Activated CD4-positive, alpha-beta T cell treated with anti-CD3 and anti-CD28 coated beads, Interleukin-2, amount 50 U/mL, for 16 hours (primary cell): ENCODE data around the gene SLC6A6.

Experiments used
- DNase-seq: peaks from one replicate; pipeline ENCODE4 v3.0.0-alpha.2; 2020

The SLC6A6 gene

DNA sequence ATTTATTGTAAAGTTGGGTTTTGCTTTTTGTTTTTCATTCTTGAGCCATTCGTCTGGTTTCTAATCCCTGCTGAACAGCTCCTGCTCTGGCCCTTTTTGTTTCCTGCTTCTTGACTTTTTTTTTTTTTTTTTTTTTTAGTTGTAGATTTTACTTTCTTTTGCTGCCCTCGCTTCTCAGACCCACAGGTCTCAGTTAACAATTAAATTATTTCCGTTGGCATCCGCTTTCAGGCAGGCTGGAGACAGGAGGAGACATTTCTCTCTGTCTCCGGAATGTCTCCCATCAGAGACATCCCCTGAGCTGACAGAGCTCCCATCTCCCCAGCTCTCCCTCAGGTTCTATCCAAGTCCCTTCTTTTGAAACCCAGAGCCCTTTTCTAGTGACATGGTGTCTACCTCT lies 68.6 kb downstream of the SLC6A6 start:
- DNase-seq: no peak

DNA sequence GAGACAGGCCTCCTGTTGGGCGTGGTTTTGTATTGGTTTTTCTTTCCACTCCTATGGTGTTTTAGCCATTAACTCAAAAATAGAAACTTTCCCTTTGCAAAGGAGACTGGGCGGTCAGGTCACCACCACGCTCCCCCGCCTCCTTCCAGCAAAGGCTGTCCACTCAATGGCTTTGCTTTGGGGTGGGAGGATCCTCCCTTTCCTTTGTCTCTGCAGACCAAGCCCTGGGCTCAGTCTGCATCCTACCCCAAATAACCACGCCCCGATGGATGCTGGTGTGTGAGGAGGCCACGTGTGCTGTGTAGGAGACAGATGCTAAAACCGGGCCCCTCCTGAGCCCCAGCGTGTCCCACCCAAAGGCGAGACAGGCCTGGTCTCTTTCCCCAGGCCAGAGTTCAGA lies 69.3 kb downstream of the SLC6A6 start:
- no peak for DNase-seq

DNA sequence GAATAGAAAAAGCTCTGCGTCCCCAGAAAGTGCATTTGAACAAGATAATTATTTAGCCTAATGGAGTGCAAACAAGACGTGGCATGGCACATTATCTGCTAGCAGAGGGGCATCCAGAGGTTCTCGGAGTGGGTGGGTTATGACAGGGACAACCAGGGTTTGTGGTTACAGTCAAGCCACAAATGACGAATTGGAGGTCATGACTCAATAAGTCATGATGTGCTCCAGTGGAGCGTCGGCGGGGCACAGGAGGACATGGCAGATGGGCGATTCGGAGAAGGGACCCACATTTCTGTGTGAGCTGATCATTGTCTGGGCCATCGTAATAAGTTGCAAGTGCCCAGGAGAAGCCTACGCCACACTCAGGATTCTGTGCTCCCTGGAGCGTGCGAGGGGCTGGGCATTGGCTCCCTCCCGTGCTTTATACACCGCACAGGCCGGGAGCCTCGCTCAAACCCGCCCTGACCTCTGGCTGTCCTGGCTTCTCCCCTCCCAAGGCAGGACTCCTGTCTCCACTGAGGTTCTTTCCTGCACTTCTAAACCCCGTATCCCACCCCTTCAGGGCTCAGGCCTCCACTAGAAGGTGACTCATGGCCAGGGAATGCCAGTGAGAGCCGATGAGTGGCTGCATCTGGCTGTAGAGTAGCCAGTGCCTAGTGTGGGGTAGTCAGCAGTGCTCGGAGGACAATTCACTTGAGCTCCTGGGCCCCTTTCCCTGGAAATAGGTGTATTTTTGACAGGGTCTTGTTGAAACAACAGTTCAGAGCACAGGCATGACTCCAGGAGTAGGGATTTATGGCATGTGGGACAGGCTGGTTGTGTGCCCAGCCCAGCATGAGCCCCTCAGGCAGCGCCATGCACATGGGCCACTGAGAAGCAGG lies 70.3 kb downstream of the SLC6A6 start:
- peak; percentile 37 for DNase-seq

DNA sequence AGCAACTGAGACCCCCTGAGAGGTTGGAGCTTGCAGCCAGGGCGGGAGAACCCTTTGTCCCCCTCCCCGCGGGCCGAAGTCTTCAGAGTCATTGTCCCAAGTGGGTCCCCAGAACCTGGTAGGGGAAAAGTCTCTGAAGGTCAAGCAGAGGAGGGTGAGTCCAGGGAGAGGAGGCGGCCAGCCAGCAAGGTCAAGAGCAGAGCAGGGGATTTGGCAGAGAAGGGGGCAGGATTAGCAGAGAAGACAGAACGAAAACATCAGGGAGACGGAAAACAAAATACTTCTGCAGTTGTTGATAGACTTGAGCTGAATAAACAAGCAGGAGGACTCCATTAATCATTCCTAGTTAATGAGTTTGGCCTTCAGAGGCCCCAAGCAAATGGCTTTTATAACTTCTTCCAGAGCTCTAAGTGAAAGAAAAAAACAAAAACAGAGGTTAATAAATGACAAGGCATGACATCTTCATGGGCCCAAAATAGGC lies 71.0 kb downstream of the SLC6A6 start:
- no peak for DNase-seq

DNA sequence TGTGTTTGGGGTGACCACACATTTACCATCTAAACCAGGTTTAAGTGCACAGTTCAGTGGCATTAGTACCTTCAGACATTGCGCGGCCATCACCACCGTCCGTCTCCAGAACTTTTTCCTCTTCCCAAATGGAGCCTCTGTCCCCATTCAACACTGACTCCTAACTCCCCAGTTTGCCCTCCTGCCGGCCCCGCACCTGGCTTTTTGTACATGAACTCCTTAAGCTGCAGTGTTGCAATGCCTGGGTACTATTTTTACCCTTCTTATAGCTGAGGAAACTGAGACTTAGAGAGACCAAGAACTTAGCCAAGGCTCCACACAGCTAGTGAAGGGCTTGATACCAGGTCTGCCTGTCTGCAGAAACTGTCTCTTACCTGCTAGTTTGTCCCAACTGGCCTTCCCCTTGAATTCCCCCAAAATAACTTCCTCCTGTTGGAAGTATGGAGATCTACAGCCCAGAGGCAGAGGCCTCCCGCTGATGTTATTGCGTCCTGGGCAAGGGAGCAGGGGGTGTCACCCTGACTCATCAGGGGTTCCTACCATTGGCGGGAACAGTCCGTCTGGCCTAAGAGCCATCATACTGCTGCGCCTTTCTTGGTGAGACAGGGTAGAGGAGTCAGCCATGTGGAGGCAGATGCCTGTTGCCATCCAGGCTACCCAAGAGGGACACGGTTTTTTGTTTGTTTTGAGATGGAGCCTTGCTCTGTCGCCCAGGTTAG lies 72.1 kb downstream of the SLC6A6 start:
- no peak for DNase-seq

DNA sequence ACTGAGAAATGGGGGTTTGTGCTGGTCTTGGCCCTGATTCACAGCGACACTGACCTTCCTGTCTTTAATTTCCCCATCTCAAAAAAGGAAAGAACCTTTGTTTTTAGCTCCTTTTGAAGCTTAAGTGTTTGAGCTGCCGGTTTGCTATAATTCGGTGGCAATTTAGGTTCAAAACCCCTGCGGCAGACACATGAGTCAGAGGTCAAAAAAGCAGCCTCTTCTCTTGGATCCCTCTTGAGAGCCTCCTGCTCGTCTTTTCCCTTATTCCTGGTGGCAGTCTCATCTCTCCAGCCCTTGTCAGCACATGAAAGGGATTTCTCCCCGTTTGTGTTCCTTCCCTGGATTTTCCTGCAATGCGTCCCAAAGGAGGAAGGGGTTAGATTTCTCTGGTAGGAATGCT lies 73.2 kb downstream of the SLC6A6 start:
- no peak for DNase-seq

DNA sequence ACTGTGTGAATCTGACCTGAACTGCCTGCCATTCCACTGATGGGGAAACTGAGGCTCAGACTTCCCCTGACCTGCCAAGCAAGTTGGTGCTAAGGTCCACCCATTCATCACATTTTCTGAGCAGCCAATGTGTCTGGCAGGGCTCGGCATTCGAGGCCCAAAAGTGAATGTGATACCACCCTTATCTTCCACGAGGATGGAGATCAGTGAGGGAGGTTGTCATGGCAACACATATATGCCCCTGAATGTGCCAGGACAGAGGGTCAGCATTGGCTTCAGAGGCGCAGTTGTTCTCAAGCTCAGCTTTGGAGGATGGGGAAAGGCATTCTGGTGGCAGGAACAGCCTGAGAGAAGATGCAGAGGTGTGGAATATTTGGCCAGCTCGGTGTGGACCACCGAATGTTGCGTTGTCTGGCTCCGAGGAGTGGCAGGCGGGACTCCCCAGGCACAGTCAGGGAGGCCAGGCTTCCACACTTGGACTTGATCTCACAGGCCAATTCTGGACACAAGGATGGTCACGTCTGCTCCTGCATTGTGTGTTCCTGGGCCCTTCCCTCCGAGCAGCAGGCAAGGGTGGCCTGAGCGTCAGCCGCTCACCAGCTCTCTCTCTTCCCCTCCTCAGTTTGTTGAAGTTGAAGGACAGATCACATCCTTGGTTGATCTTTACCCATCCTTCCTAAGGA lies 74.3 kb downstream of the SLC6A6 start:
- DNase-seq: no peak

DNA sequence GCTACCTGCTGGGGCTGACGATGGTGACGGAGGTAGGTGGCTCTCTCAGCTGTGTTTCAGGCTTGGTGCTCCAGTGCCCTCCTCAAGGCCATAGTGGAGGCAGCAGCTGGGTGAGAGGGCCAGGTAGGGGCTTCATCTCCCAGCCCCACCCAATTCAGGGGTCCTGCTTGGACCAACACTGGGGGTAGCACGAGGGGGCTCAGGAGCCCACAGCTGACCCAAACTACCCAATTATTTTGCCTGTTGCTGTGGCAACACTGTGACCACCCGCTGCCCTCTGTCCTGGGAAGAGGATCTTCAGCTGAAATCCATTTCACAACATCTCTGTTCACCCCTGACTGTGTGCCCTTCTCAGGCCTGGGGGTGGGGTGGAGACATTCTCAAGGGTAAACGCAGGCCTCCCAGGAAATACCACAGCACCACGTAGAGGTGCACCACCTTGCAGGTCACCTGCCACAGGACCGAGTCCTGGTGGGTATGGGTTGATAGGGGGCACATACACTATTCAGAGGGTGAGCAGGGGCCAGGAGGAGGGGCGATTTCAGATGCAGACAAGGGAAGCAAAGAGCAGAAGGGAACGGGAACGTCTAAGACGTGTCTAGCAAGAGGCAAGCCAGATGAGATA lies 75.0 kb downstream of the SLC6A6 start:
- DNase-seq: no peak

DNA sequence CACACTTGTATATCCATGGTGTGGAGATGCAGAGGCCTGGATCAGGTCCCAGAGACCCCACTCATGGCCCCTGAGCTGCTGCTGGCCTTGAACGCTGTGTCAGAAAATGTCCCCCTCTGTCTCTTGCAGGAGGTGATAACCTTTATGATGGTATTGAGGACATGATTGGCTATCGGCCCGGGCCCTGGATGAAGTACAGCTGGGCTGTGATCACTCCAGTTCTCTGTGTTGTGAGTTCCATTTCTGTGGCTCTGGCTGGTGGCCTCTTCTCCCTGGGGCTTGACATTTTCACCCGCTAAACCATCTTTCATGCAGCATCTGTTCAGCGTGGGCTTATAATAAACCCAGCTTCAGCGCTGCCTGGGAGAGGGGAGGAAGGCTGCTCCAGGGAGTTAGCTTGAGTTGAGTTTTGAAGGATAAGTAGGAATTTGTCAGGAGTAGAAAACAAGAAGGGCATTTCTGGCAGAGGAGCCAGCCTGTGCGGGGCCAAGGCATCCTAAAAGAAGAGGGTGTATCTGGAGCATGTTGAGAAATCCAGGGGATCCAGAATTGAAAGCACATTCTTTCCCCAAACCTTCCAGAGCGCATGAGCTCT lies 76.6 kb downstream of the SLC6A6 start:
- DNase-seq: no peak

DNA sequence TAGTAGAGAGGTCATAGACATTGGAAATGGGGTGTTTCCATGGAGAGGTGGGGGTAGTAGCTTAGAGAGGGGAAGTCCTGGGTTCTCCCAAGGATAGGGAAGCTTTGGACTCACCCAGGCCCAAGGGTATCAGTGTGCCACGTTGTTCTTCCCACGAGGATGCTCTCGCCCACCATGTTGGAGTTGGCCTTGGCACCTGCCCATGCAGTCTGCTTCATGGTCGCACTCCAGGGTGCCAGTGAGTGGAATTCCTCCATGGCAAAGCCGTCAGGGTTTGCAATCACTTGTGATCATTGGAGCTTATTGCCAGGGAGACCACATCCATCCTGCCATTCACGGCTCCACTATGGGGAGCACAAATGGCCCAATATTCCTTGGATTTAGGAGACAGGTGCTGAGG lies 77.2 kb downstream of the SLC6A6 start:
- DNase-seq: no peak

DNA sequence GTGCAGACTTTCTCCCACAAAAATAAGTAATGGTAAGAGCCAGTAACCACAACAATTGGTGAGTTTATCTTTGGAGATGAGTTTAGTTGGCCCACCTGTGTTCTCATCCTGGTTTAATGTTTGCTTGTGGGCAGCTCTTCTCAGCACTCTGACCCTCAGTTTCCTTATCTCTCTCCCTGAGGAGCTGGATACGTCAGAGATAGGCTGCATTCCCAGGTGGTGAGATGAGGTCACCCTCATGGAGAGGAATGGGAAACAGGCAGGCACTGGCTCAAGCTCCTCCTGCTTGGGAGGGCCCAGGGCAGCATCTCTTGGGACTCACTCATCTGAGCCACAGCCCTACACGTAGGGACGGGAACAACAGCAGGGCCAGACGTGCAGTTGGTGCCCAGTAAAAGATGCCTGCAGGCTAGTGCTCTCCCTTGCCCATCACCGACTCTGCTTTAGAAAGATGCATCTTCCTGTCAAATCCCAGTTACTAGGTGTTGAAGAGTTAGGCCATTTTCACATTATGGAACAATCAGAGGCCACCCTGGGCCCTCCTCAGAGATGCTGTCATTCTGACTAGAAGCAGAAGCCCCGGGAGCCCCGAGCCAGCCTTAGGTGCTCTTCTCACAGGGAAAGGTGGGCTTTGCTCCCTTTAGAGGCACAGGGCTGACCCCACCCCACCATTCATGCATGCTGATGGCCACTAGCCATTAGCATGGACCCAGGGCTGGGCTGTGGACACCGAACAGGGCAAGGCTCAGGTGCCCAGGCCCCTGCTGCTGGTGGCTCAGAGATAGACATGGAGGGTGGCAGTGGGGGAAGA lies 78.0 kb downstream of the SLC6A6 start:
- no peak for DNase-seq

DNA sequence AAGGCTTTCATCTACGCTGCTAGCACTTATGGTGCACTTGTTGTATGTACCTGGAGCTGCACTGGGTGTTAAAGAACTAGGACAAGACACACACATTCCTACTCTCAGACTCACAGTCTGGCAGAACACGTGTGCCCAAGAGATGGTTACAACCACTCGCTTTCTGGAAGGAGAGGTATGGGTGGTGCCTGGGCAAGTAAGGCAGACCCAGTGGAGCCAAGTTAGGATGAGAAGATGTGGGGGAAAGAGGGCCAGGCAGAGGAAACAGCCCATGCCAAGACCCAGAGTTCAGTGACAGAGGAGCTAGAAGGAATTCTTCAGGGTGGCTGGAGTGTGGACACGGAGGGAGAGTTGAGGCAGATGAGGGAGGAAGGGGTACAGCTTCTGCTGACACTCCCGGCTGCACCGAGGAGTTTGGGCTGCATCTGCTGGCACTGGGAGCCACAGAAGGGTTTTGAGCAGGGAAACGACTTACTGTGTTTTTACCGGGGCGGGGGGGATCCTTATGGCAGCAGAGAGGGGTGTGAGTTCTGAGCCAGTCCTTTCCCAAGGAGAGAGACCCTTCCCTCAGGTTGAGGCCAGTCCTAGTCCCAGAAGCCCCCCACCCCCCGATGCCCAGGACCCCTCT lies 78.7 kb downstream of the SLC6A6 start:
- DNase-seq: no peak

DNA sequence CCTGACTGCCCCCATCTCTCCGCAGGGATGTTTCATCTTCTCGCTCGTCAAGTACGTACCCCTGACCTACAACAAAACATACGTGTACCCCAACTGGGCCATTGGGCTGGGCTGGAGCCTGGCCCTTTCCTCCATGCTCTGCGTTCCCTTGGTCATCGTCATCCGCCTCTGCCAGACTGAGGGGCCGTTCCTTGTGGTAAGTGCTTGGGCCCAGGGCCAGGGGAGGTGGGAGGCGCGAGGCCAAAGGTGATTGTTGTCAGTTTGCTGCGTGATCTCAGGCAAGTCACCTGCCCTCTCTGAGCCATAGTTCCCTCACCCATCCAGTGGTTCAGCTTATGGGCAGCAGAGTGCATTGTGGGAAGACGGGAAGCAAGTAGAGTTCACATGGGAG lies 79.2 kb downstream of the SLC6A6 start:
- DNase-seq: no peak

DNA sequence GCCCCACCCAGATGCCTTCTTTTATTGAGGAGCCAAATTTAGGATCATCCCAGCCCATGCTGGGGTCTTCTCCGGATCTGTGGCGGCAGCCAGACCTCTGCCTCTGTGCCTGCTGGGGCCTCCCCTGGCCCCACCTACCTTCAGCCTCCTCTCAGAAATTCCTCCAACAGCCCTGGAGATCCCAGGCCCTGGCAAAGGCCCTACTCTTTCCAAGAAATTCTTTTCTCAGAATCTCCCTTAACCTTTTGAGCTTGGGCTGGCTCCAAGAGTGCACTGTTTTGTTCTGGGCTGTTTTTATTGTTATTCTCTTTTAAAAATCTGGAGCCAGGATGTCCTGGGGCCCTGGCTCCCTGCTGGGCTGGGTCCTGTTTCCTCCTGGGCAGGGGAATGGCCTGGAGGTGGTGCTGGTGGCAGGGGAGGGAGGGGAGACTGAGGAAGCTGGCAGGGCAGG lies 79.9 kb downstream of the SLC6A6 start:
- DNase-seq: no peak

DNA sequence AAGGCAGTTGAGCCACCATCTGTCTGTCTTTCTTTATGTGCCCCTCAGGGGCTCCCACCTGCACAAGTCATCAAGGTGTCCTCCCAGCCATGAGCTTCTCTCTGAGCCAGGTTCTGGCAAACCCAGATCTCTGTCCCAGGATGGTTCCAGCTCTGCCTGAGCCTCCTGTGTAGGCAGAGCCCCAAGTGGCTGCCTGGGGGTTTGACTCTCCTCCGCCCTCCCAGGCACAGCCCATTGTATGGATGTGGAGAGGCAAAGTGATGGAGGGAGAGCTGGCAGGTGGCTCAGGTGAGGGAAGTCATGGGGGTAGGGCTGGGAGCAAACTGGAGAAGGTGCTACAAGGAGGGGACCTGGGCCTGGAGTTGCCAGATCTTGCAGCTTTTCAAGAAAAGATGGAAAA lies 80.9 kb downstream of the SLC6A6 start:
- DNase-seq: no peak

DNA sequence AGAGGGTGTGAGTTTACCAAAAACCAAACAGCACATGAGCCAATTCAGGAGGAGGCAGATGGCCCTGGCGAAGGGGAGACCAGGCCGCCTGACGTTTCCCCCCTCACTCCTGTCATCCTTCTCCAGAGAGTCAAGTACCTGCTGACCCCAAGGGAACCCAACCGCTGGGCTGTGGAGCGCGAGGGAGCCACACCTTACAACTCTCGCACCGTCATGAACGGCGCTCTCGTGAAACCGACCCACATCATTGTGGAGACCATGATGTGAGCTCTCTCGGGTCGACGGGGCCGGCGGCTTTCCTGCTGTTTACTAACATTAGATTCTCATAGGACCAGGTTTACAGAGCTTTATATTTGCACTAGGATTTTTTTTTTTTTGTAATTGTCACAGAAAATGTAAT lies 82.3 kb downstream of the SLC6A6 start:
- no peak for DNase-seq

DNA sequence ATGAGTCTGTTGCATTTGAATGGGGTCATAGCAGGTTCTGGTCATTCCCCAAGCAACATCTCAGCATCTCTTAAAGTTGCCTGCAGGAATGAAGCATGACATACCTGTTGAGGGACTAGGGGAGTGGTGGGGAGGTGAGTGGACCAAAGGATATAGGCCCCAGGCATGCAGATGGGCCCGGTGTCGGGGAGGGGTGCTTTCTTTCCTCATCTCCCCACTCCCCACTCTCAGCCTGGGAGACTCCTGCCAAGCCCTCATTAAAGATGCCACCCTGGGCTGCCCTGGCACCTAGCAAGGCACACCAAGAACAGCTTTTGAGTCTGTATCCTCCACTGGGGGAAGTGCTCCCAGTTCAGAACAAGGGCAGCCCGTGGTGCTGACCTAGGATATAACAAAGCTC lies 83.6 kb downstream of the SLC6A6 start:
- no peak for DNase-seq

DNA sequence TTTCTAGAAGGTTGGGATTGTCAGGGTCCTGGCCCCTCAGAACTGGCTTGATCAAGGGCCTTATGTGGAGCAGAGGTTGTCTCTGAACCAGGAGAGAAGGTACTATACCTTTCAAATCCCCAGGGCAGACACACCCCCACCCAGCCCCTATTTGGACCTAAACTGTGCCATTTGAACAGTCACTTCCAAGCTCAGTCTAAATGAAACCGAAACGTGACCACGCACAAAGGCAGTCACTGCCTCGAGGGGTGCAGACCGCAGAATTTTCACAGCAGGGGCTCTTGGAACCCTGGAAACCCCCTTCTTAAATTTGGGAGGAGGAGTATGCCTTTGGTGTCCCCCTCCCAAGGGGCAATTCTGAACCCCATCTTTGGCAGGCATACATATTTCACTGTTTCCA lies 84.1 kb downstream of the SLC6A6 start:
- DNase-seq: peak; percentile 6

DNA sequence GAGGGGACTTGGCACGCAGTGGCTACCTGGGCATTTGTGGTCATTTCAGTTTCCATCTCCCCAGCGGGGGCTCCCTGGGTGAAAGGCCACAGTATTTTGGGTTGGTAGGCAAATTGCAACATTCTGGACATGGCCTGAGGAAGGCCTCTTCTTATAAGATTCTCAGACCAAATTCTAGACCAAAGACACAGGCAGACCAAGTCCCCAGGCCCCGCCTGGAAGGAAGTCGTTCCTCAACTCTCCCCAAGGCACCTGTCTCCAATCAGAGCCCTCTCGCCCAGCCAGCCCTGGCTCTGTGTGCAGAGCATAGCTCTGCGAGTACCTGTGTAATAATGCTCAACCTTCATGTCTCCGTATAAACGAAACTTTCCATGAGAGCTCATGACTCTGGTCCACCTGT lies 84.7 kb downstream of the SLC6A6 start:
- no peak for DNase-seq

DNA sequence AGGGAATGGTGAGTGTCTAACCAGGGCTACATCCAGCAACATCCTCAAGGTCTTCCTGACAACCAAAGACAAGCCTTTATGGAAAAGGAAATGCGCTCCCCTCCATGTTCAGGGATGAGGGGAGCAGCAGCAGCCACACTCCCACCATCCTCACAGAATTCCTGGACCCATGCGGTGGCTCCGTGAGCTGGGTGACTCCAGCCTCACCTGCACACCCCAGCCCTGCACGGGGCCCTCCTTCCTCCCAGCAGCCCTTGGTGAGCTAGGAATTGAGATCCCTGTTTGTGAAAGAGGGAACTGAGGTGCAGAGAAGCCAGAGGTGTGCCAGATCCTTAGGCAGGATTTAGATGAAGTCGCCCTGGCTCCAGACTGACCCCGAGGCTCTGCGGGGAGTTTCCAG lies 85.4 kb downstream of the SLC6A6 start:
- no peak for DNase-seq

DNA sequence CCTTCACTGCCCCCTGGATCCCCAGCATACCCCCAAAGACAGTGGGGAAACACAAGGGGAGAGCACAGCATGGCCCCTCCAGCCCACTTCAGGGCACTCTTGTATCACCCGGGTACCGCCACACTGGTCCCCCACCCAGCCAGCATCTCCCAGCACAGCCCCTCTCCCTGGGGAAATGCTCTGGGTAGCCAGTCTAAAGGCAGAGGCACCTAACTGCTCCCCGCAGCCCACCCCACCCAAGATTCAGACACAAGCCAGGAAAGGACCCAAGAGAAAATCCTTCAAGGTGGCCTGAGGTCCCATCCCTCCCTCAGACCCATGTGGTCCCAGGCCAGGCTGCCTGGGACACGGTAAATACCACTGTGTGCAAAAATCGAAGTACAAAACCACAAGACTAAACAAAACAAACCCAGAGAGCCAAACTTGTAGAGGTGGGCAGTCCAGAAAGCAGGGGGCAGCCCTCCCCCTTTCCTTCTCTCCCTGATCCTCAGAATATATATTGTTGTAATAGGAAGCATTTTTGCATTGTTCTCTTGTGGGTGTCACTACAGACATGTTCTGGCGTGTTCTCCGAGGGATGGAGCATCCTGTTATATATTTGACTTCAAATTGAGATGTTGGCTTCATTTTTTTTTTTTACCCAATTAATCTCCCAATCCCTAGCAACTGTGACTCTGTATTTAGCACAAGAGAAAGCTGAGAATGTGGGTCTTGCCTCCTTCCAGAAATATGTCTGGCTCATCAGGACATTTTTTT lies 86.1 kb downstream of the SLC6A6 start:
- DNase-seq: no peak
